ENCODE results near the gene C6orf132. TPM values are rescaled to one million over a fixed set of nuclear protein-coding genes. Genes with fewer than 3 reads are reported as not detected.

Gene C6orf132
- total RNA-seq, 1 donor from 2014 or later, result 4.0 TPM

DNA sequence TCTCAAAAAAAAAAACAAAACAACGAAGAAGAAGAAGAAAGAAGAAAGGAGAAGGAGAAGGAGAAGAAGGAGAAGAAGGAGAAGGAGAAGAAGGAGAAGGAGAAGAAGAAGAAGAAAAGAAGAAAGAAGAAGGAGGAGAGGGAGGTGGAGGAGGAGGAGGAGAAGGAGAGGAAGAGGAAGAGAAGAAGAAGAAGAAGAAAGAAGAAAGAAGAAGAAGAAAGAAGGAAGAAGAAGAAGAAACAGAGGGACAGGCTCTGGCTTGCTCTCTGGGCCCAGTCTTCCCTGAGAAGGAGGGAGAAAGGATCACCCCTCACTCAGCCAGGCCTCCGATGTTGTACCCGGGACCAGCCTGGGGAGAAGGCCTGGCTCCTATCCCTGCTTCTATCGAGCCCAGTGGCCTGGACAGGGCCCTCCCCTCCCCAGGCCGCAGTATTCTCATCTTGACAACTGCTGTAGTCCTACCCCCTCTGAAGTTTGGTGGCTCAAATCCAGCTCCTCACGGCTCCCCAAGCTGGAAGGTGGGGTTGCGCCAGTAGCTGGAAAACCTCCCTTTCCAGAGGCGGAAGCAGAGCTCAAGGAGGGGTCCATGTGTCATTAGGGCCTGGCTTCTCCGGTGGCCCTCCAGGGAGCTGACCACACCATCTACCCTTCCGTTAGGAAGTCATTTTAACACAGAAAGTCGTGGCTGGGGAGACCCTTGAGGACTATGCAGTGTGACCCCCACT lies 18.9 kb downstream of the C6orf132 start:
- peaks cover 29% of the 10 kb centered on the region for H3K4me1 Mint-ChIP-seq (ENCODE audit: unreplicated experiment)
- no peak for DNase-seq (ENCODE audit: extremely low spot score, unreplicated experiment)

GRCh38 chr6:42120895-42121865 lies 21.2 kb downstream of the C6orf132 start:
- Mint-ChIP-seq H3K27ac (ENCODE audit: unreplicated experiment) (peak overlapping the region; percentile 67), H3K4me3 (ENCODE audit: unreplicated experiment) (no peak overlapping the region), H3K4me1 (ENCODE audit: unreplicated experiment) (peaks cover 44% of the 10 kb centered on the region), H3K36me3 (ENCODE audit: unreplicated experiment) (peaks cover 3% of the 10 kb centered on the region), H3K27me3 (ENCODE audit: unreplicated experiment) (no peaks in the 10 kb centered on the region), H3K9me3 (ENCODE audit: unreplicated experiment) (no peaks in the 10 kb centered on the region)
- TF ChIP-seq CTCF (IDR thresholded peaks at IDR 0.05), result no peak
- DNase-seq (ENCODE audit: extremely low spot score, unreplicated experiment), result no peak

More for the DNA sequence above, 18.9 kb downstream of the C6orf132 start:
- Mint-ChIP-seq H3K9me3 (ENCODE audit: unreplicated experiment) (no peaks in the 10 kb centered on the region), H3K36me3 (ENCODE audit: unreplicated experiment) (peaks cover 3% of the 10 kb centered on the region), H3K27ac (ENCODE audit: unreplicated experiment) (peak overlapping the region; percentile 77), H3K27me3 (ENCODE audit: unreplicated experiment) (no peaks in the 10 kb centered on the region), H3K4me3 (ENCODE audit: unreplicated experiment) (no peak overlapping the region)
- TF ChIP-seq CTCF (IDR thresholded peaks at IDR 0.05), result no peak

DNA sequence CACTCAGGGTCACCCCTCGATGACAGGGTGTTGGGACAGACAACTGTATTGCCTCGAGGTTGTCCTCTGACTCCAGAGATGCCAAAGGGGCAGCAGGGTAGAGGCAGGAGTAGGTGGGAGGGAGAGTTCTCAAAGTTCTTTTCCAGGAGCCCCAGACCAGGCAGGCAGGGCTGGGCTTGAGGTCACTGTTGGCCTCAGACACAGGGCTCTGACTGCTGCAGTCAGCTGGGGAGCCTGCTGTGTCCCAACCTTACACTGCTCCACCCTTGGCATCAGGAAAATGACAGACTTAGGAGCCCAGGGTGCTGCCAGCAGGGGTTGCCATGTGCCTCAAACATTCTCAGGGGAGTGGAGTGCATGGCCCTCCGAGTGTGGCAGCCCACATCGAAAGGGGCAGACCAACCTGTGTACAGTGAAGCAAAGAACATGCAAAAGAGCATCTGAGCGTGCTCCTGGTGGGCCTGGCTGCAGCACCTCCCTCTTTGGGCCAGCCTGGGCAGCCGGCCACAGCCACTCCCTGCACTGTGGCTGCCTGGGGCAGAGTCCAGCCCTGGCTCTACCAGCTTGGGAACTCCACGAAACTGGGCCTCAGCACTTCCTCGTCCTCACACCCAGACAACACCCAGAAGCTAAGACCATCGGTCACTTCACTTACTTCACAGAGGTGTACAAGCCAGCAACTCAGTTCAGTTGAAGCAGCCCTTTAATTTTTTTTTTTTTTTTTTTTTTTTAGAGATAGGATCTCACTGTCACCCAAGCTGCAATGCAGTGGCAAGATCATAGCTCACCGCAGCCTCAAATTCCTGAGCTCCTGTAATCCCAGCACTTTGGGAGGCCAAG lies 24.0 kb downstream of the C6orf132 start:
- H3K27ac Mint-ChIP-seq (ENCODE audit: unreplicated experiment), result peak overlapping the region; percentile 77
- peaks cover 48% of the 10 kb centered on the region for H3K4me1 Mint-ChIP-seq (ENCODE audit: unreplicated experiment)
- TF ChIP-seq CTCF (IDR thresholded peaks at IDR 0.05), result no peak
- H3K27me3 Mint-ChIP-seq (ENCODE audit: unreplicated experiment), result no peaks in the 10 kb centered on the region
- no peaks in the 10 kb centered on the region for H3K36me3 Mint-ChIP-seq (ENCODE audit: unreplicated experiment)
- no peaks in the 10 kb centered on the region for H3K9me3 Mint-ChIP-seq (ENCODE audit: unreplicated experiment)
- peak overlapping the region; percentile 14 for H3K4me3 Mint-ChIP-seq (ENCODE audit: unreplicated experiment)
- DNase-seq (ENCODE audit: extremely low spot score, unreplicated experiment), result no peak

DNA sequence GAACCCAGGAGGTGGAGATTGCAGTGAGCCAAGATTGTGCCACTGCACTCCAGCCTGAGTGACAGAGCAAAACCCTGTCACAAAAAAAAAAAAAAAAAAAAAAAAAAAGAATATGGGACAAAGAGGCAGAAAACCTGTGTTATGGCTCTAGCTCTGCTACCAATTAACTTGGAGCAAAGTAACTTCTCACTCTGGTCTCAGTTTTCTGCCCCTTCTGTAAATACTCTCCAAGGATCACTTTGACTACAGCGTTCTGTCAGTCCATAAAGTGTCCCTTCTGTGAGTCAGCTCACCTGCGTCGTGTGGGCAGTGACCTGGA lies 24.6 kb downstream of the C6orf132 start:
- Mint-ChIP-seq H3K9me3 (ENCODE audit: unreplicated experiment) (no peaks in the 10 kb centered on the region), H3K4me1 (ENCODE audit: unreplicated experiment) (peaks cover 46% of the 10 kb centered on the region), H3K36me3 (ENCODE audit: unreplicated experiment) (no peaks in the 10 kb centered on the region), H3K27me3 (ENCODE audit: unreplicated experiment) (no peaks in the 10 kb centered on the region), H3K4me3 (ENCODE audit: unreplicated experiment) (no peak overlapping the region), H3K27ac (ENCODE audit: unreplicated experiment) (peak overlapping the region; percentile 77)
- DNase-seq (ENCODE audit: extremely low spot score, unreplicated experiment), result no peak
- no peak for TF ChIP-seq CTCF (IDR thresholded peaks at IDR 0.05)

Measured in osteocyte (in vitro differentiated cells).